Measurements from ENCODE around the gene TKT. TPM values are rescaled to one million over a fixed set of nuclear protein-coding genes. Genes with fewer than 3 reads are reported as not detected.

Gene TKT
- total RNA-seq, 1 experiment from 2014 or later, result 650 TPM

GRCh38 chr3:53222183-53222901 is 33.5 kb downstream of the TKT start:
- Mint-ChIP-seq H3K27ac (peak overlapping the region; percentile 2 to 95 (median 45); a peak in 5 of 7 replicates), H3K9me3 (no peaks in the 10 kb centered on the region), H3K4me1 (peaks cover 0 to 1% of the 10 kb centered on the region in 2 experiments; a peak in 3 of 4 replicates), H3K4me3 (no peak overlapping the region), H3K27me3 (ENCODE audit: low read depth) (peaks cover 5% of the 10 kb centered on the region), H3K36me3 (ENCODE audit: insufficient read depth in 1 of 3, low read depth in 3 of 3) (peaks cover 27 to 49% (median 35%) of the 10 kb centered on the region in 3 experiments; a peak in 6 of 7 replicates)
- Histone ChIP-seq H3K9me3 (ENCODE audit: control insufficient read depth, low read depth, low read length) (no peaks in the 10 kb centered on the region), H2BK15ac (ENCODE audit: low read depth, low read length) (no peak overlapping the region), H4K5ac (ENCODE audit: insufficient read length, low read depth, low read length) (no peak overlapping the region), H2BK20ac (ENCODE audit: low read depth, low read length, poor library complexity, severe bottlenecking) (no peak overlapping the region), H2BK5ac (ENCODE audit: insufficient read length, low read length) (no peak overlapping the region), H3K4me2 (ENCODE audit: insufficient read depth, insufficient read length, low read length) (no peak overlapping the region), H2BK12ac (ENCODE audit: insufficient read length, low read depth, low read length) (no peak overlapping the region), H4K20me1 (ENCODE audit: control insufficient read depth, insufficient read depth, insufficient read length) (no peaks in the 10 kb centered on the region), H3K79me1 (ENCODE audit: insufficient read depth, low read depth, low read length, poor library complexity, severe bottlenecking) (no peaks in the 10 kb centered on the region), H3K23ac (ENCODE audit: insufficient read length, low read depth, low read length) (no peak overlapping the region), H3K18ac (ENCODE audit: insufficient read length, low read depth, low read length) (no peak overlapping the region), H3K27me3 (ENCODE audit: insufficient read depth, low read length) (no peaks in the 10 kb centered on the region), H3K14ac (ENCODE audit: insufficient read depth, low read length) (no peak overlapping the region), H3K4ac (ENCODE audit: low read depth, low read length) (no peak overlapping the region), H2AFZ (ENCODE audit: low read length) (no peak overlapping the region), H3K79me2 (ENCODE audit: insufficient read depth, low read length) (no peaks in the 10 kb centered on the region), H4K91ac (ENCODE audit: insufficient read length, low read depth, low read length) (no peak overlapping the region), H3T11ph (ENCODE audit: low read length) (no peak overlapping the region), H3K56ac (ENCODE audit: insufficient read length, low read depth, low read length) (no peak overlapping the region), H3K9ac (ENCODE audit: extremely low read depth, insufficient read length, low read length) (no peak overlapping the region), H4K8ac (replicated peaks; ENCODE audit: insufficient read length, low read depth, low read length) (no peak overlapping the region), H2BK120ac (ENCODE audit: low read depth, low read length, poor library complexity, severe bottlenecking) (no peak overlapping the region), H3K27ac (ENCODE audit: insufficient read length, low read depth, low read length) (peak overlapping the region; percentile 6), H3K23me2 (ENCODE audit: insufficient read length, low read depth, low read length, poor library complexity, severe bottlenecking) (no peaks in the 10 kb centered on the region), H3K4me1 (ENCODE audit: insufficient read depth, low read length) (no peaks in the 10 kb centered on the region; the same call in 1 of the 2 replicates), H2AK5ac (ENCODE audit: insufficient read length, low read length) (no peak overlapping the region)
- no peak for DNase-seq
- WGBS (ENCODE audit: extremely low coverage, insufficient read length, low lambda C conversion rate), result no CpG with 5 or more reads among the region's 12 CpGs
- no peak for TF ChIP-seq CTCF (conservative IDR thresholded peaks at IDR 0.05)
